ENCODE data around the gene CHL1.

Gene CHL1

DNA sequence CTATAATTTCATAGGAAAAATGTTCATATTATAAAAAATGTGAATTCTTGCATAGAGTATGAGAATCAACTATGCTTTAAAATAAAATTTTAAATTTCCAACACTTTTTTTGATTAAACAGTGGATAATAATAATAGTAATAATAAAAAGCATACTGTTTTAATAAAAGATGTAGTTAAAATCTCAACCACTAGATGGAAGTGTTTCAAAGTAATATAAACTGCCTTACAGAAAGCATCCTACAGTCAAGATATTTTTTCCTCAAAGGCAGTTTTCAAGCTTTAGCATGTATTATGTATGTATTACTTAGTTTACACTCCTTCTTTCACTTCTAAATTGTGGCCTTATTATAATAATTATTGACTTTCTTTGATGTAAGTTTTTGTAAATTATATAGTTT is 217.5 kb downstream of the CHL1 start:
- no peak for DNase-seq (ENCODE audit: low spot score)

DNA sequence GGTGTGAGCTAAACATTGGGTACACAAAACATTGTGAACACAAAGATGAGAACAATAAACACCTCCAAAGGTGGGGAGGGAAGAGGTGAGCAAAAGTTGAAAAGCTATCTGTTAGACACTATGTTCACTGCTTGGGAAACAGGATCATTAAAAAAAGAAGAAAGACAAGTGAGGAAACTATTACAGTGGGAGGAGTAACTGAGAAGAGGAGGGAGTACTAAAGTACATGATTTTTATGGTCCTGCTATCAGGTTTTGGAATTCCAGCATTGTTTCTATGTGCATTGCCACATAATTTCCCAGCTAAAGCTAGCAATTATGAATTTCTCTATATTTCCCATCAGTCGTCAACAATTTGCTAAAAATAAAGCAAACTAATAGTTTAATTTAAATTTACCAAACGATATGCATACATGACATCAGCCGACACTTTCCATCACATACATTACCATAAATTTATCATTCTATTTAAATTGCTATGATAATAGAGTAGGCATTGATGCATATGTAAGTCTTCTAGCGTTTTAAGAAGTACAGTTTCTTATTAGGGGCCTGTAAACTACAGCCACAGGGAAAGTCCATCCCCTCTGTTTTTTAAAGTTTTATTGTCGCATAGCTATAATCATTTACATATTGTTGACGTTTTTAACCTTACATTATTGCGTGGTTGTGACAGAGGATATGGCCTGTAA is 221.8 kb downstream of the CHL1 start:
- DNase-seq (ENCODE audit: low spot score), result no peak

DNA sequence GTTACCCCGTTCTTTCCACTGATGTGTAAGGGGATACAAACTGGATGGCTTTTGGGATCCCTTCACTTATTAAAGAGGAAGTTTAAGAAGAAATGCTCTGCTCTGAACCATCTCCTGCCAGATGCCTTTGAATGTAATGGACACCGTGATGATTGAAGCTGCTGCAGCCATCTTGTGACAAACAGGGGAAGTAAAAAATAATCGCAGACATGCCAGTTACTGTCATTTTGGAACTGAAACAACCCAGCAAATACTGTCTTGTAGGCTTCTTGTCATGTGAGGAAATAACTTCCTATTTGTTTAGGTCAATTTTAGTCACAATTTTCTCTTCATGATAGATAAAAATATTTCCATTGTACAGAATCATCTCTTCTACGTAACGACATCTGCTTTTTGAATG is 224.0 kb downstream of the CHL1 start:
- no peak for DNase-seq (ENCODE audit: low spot score)

DNA sequence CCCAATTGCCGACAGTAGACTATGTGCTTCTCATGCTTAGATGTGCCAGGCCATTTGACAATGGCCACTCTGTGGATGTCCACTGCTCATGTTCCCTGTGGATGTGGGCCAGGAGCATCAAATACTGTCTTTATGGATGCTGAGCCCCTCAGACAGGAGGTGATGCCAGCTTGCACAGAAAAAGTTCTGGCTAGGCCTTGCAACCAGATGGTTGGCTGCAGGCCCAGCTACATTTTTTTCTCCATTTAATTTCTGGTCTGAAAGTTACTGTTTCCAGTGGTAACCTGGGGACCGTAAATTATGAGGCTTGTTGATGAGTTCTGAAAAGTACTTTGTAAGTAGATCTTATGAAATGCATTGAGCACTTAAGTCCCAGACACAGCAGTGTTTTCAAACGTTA is 228.5 kb downstream of the CHL1 start:
- DNase-seq (ENCODE audit: low spot score), result no peak

DNA sequence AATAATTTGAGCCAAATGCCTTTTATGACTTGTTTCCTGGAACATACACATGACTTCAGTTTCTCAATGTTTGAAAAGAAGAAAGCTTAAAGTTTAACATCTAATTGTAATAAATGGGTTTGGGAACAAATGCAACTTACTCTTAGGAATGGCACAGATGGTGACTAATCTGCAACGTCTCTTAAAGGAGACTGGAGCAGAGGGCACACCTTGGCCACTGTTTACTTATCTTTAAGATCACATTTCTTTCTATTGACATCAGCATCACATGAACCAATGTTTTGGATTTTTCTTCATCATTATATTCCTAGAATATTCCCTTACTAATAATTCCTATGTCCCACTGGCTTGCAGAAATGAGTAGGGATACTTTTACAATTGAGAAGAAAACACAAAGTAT is 229.5 kb downstream of the CHL1 start:
- DNase-seq (ENCODE audit: low spot score), result no peak

DNA sequence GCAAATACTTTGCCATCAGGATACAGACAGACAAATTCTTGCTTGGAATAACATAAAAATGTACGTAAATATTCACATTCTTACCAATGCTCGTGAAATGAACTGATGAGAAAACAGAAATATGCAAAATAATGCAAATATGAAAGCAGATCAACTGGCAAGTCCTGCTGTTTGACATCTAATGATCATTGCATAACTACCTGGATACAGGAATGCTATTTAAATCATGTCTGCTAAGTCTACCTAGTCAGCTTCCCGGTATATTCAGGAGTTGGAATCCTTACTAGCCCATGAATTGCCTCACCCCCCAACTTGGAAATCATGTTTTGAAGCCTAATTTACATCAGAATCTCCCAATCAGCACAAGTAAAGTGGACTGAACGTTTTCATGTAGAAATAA is 230.6 kb downstream of the CHL1 start:
- no peak for DNase-seq (ENCODE audit: low spot score)

DNA sequence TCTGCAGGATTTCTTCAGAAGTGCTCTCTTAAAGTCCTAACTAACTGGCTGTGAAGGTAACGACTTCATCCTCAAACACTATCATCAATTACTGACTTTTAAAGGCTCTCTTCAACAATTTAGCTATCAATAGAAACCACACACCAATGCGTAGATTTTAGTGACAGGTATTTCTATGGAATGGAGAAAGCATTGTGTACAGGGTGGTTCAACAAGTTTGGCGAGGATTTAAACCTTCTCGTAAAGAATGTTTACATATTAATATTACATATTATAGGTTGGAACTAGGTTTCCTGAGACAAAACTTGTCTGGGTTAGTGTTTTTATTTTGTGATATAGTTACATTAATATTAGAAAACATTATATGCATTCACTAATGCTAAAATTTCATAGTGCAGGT is 233.6 kb downstream of the CHL1 start:
- no peak for DNase-seq (ENCODE audit: low spot score)

DNA sequence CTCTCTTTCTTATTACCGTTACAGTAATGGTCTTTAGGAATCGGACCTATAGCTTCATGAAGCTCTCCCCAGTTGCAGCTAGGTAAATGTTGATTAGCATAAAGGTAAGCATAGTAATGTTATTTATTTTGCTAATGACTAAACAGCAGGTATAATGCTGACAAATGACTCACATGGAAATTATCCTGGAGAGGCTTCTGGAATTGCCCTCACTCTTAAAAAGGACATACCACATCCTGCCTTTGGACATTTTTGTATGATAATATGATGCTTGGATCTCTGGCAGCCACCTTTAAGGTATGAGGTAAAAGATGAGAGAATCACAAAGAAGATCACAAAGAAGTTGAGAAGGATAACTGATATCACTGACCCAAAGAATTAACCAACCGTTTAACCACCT is 238.6 kb downstream of the CHL1 start:
- DNase-seq (ENCODE audit: low spot score), result no peak

DNA sequence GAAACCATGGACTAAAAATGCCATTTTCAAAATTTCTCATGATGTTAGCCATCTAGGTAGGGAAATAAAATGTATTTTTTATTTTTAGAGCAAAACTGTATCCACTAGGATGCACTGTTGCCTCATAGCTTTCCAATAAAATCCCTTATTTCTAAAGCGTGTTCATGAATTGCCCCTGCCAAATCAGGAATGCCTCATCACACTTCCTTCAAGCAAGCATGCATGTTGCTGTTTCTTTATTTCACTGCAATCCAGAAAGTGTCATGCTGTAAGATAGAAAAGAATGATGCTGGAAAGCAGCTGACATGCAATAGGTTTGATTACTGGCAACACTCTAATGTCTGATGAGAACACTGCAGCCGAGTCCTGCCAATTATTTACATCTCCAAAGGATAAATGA is 239.5 kb downstream of the CHL1 start:
- no peak for DNase-seq (ENCODE audit: low spot score)

DNA sequence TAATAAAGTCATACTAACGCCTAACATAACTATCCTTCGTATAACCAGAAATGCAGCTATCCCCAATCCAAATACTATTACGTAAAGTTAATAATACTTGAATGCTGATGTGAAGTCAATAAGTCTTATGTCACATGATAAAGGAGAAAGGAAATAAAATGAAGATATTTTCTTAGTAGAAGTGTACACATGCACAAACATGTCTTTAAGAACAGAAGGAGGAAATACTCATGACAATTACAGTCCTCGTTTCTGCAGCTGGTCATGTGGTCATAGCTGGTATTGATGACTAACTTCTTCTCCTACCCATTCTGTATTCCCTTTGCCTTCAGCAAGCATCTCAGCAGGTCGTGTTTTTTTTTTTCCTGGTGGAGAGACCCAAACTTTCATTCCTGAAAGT is 244.3 kb downstream of the CHL1 start:
- DNase-seq (ENCODE audit: low spot score), result no peak

DNA sequence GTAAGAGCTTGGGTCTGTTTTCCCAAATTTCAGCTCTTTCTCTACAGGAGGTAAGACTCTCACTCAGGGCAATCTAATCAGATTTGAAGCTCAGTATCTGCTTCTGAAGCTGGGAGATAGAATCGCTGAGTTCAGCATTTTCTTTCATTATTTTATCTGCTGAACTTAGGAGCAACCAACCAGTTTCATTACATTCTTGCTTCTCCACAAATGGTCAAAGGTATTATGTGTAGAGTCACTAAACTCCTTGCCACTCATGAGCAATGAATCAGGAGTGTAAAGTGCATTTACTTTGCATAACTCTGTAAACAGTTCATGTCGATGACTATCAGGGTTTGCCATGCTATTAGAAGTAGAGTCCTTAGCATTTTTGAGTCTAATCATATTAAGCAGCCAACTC is 249.4 kb downstream of the CHL1 start:
- DNase-seq (ENCODE audit: low spot score), result no peak

DNA sequence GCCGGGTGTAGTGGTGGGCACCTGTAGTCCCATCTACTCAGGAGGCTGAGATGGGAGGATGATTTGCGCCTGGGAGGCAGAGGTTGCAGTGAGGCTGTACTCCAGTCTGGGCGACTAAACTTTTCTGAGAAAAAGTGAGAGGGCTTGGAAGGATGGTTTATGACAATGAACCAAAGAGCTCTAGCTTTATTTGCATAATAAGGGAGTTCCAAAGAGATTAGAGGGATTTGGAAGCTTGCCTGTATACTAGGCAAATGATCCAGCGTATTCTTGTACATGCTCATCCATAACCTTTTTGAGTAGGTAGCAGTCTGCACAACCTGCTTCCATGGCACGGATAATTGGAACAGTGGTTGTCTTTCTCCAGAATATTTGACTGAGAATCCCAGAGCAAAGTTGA is 251.1 kb downstream of the CHL1 start:
- no peak for DNase-seq (ENCODE audit: low spot score)

DNA sequence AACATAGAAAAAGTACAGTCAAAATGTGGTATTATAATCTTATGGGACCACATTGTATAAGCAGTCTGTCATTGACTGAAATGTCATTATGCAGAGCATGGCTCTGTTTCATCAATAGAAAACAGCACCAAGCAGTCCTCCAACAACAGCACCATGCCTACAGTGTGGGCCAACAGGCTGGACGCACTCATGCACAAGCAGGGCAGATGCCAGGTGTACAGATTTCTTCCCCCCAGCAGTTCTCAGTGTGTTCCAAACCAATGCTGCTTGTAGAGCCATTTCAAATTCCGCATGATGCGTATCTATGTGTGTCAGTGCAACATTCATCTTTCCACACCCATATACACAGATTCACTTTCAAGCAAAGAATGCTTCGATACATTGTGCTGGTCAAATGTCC is 253.1 kb downstream of the CHL1 start:
- DNase-seq (ENCODE audit: low spot score), result no peak

DNA sequence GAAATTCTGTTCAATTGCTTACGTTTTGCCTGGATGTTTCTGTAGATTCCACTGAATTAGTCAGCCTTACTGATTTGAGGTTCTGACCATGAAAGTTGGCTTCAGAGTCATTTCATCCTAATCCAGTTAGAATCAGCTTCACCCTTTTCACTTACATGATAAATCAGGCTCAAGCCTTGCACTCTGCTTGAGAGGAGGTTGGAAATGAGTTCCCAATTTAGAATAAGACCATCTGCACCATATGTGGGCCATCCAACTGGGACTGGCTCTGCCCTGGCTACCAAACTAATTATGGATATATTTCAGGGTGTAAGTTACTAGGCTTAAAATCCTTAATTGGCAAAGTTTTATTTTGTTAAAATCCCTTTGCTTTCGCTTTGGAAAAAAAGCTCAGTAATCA is 255.7 kb downstream of the CHL1 start:
- no peak for DNase-seq (ENCODE audit: low spot score)

DNA sequence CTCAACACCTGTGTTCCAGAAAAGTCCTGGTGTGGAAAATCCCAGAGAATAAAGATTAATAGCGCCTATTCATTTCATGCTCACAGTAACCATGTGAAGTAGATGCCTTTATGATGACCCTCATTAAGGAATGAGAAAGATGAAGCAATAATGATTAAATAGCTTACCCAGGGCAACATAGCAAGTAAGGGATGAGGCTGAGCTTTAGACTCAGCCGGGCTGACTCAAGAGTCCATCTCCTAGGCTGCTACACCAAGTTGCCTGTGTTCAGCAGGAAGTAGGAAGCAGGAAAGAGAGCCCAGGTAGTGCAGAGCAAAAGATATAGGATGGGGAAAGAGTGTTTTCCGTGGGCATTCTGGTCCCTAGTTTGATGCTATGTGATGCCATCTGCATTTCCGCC is 256.5 kb downstream of the CHL1 start:
- no peak for DNase-seq (ENCODE audit: low spot score)

DNA sequence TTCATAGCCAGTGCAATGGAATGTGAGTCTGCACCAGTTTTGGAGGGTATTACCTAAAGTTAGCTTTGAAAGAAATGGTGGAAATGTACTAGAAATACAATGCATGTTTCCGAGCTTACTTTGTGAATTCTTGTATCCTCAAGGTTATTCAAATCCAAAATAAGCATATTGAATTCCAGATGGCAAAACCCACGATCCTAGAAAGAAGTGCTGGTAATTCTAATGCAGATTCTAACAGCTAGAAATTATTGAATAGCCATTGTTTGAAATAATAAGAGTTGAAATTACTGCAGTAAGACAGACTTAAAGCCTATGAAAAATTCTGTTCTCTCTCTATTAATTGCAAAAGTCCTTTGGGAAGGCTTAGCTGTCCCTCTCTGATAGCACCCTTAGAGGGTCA is 258.4 kb downstream of the CHL1 start:
- DNase-seq (ENCODE audit: low spot score), result no peak

DNA sequence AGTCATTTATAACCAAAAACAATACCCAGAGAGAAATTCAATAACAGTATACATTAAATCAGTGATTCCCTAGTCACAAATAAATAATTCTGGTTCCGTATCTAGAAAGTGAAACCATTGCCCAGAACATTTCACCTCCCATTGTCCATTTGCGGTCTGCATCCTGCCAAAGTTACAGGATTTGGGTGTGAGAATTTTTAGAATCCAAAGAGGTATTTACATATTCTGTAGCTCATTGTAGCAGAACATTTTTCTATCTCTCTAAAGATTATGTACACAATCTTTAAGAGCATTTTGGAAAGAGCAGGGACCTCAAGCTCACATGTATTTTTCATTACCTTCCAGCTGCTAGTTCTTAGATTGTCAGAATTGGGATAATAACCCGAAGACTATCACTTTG is 261.6 kb downstream of the CHL1 start:
- DNase-seq (ENCODE audit: low spot score), result no peak

DNA sequence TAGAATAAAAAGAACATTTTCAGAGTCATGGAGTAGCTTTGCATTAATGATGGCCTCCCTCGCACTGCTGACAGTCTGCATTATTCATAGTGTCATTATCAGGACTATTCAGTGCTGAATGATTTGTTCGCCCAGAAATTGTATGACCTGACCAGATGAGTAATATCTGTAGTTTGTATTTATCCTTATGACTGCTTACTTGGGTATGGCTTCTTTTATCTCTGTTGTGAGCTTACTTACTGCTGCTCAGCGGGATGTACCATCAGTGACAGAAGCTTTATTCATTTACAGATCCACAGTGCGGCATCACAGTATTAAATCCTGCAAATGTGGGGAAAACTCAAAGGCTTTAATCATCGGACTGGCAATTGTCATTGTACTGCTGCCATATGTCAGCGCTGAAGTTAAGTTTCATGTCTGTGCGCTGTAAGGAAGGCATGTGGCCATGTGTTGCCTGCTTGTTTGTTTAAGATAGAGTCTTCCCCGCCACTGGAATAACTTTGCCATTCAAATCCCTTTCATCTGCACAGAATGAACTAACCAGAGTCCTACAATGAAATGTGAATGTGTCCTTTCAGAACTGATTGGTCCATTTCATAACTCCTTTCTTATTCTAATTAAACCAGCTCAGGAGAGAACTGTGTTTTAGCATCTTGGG is 262.2 kb downstream of the CHL1 start:
- no peak for DNase-seq (ENCODE audit: low spot score)
